Esophagus squamous epithelium (tissue), 4 donors: ENCODE data around the gene PHACTR3.

Experiments used
- POLR2A ChIP-seq, 4 donors: fragments of 450-650 bp; IDR thresholded peaks; one replicate each; pipeline ENCODE4 v1.6.1; 2017; ENCODE audit warnings: antibody characterized with exemption in 4 of 4, mild to moderate bottlenecking in 4 of 4, moderate library complexity in 3 of 4
- TF ChIP-seq, protein P1 (sequence below), 6 experiments: fragments of 450-650 bp in 4 of 6; fragments of 200-600 bp in 2 of 6; sonication (generic) in 2 of 6; IDR thresholded peaks; one replicate each; pipeline ENCODE4 v1.5.1; 2016 to 2019; ENCODE audit warnings: antibody characterized with exemption in 6 of 6, mild to moderate bottlenecking in 4 of 6, moderate library complexity in 4 of 6

DNA sequence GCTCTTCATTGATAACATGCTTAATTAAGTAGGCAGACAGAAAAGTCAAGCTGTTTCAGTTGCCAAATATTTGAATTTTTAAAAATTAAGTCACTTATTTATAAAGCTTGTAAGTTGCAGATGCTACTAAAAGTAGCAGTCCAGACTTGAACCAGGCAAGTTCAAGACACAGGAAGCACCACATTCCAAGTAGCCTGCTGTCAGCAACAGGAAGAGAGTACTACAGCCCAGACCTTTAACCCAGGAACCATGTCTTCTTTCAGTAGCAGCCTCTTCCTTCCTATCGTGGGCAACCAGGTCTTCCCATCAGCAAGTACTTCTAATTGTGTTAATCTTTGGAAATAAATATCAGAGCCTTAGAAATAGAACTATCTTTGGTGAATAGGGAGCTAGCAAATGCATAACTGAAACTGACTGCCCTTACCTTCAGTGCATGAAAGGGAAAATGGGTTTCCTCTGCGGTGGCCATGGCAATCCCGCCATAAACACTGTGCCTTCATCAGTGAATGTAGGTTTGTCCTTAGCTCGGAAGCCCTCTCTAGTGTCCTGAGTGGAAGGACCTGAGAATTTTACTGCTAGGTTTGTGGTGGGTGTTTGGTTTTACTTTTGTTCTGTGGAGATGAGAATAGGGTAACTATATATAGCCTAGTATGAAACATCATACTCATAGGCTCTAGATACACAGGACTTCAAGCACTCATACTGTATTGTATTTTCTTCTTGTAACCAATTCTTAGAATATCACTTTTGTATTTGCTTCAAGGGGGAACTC is 233.5 kb downstream of the PHACTR3 start:
- TF ChIP-seq, protein P1, sequence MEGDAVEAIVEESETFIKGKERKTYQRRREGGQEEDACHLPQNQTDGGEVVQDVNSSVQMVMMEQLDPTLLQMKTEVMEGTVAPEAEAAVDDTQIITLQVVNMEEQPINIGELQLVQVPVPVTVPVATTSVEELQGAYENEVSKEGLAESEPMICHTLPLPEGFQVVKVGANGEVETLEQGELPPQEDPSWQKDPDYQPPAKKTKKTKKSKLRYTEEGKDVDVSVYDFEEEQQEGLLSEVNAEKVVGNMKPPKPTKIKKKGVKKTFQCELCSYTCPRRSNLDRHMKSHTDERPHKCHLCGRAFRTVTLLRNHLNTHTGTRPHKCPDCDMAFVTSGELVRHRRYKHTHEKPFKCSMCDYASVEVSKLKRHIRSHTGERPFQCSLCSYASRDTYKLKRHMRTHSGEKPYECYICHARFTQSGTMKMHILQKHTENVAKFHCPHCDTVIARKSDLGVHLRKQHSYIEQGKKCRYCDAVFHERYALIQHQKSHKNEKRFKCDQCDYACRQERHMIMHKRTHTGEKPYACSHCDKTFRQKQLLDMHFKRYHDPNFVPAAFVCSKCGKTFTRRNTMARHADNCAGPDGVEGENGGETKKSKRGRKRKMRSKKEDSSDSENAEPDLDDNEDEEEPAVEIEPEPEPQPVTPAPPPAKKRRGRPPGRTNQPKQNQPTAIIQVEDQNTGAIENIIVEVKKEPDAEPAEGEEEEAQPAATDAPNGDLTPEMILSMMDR (IDR thresholded peaks at IDR 0.05): no peak
- no peak for TF ChIP-seq POLR2A (IDR thresholded peaks at IDR 0.05)
